Cortex of kidney (tissue), 1 donor: Measurements from ENCODE around the gene FAM229A.
"Not testable (repeated sequence)": the region's sequence is repeated elsewhere in the genome, so short reads cannot be mapped to it uniquely, and the experiment has no call there.

Experiments
- DNase-seq: peaks from one replicate; lab custom pipeline; 2025; lab: John Stamatoyannopoulos, UW

FAM229A gene

DNA sequence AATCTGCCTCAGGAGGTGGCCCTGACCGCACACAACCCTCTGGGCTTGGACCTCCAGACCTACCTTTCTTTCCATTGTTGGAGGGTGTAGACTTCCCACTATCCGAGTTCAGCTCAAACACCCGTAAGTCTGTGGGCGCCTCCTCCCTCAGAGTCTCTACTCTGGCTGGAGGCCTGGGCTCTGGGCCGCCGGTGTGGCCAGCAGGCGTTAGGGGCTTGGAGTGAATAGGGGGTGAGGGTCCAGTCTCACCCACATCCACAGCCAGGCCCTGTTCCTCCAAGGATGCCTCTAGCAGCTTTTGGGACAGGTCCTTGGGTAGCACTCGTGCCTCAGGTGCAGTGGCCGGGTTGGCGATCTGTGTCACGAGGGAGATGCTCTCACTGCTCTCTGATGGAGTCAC, 13.9 kb upstream of the FAM229A start:
- DNase-seq: no peak

DNA sequence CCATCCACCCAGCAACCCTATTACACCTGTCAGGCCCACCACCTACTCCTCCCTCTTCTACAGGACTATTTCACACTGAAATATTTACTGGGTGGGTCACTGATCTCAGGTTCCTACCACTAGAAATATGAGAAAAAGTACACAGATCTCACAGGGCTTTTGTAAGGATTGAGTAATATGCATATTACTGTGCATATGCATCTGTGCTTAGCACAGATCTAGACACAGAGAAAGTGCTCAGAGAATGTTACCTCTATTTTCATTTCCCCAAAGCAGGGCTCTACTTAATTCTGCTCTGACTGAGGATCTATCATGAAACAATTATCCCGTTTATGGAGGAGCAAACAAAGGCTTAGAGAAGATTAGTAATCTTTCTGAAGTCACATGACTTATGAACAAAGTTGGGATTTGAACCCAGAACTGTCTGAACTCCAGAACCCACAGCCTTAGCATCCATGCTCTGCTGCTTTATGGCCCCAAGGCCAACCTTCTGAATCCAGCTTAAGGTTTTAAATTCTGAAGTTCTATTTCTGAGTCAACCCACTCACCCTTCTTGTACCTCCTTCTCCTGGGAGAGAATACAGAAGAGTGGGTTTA, 11.8 kb upstream of the FAM229A start:
- DNase-seq: no peak

DNA sequence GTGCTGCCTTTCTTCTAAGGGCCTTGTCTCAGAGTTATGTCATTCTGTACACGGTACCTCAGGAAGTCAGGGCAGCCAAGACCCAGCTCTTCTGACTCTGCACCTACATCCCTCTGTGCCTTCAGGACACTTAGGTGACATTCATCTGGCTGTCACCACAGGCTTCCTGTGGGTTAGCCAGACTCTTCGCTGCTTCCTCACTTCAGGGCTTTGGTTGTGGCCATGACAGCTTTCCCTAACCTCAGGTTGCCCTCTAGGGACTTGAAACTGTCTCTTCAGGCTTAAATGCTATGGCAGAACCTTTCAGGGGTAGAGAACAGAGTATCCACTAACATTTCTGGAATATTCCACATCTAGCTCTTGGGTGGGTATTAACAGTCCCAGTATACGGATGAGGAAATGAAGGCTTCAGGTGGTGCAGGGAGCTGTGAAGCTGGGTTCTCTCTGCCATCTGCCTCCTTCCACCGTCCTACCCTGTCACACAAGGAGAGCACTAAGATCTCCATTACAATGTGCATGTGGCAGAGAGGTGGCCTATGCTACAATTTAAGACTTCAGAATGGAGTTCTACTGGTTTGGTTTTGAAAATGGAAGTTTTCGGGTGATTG, 10.0 kb upstream of the FAM229A start:
- DNase-seq: no peak

DNA sequence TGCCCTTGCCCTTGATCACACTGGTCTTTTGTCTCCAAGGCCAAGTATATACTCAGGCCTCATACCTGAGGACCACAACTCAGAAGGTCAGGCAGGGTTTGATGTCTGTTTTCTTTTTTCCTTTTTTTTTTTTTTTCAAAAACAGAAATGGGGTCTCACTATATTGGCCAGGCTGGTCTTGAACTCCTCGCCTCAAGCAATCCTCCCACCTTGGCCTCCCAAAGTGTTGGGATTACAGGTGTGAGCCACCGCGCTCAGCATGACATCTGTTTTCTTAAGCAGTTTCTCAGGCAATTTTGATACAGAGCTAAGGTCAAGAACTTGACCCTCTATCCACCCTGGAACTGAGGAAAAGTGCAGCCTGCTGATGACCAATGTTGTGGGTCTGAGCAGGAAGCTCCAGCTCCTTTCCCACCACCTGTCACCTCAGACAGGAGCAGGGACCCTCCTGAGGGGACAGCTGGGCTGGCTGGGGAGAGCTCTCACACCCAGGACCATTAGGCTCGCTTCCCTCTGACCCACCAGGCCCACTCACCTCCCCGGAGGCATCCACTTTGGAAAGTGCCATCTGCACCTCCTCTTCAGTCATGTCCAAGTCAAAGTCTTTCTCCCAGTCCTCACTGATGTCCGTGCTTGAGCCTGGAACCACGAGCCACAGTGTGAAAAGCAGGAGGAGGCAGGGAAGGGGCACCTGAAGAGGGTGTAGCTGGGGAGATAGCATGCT, 5.8 kb upstream of the FAM229A start:
- no peak for DNase-seq

DNA sequence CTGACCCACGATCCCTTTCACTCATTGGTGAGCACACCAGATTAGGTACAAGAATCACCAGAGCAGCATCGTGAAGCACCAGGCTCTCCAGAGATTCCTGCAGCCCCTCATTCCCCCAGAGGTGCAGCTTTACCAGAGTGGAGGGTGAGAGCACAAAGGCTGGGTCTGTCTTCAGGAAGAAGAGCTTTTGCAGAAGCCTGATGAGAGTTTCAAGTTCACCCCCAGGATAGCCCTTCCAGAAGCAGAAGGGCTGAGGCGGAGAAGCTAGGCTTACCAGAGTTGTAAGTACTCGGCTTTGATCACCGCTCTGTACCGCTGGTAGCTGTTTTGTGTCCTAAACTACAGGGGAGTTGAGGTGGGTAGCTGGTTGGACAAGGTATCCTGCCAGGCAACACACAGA, 3.2 kb upstream of the FAM229A start:
- no peak for DNase-seq

DNA sequence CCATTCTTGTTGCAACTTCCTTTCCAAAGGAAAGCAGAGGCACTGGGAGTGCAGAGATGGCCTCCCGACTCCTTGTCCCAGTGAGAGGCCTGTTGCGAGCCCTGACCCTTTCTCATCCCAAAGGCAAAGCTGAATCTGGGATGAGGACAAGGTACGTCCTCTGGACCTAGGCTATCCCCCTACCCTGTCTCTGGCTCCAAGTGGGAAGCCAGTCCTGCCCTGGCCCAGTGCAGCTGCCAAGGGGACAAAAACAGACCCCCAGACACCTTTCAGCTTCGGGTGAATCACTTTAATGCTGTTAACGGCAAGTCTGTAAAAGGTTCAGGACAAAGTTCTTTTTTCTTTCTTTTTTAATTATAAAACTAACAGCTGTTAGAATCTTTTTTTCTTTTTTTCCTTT, 2.6 kb upstream of the FAM229A start:
- no peak for DNase-seq

DNA sequence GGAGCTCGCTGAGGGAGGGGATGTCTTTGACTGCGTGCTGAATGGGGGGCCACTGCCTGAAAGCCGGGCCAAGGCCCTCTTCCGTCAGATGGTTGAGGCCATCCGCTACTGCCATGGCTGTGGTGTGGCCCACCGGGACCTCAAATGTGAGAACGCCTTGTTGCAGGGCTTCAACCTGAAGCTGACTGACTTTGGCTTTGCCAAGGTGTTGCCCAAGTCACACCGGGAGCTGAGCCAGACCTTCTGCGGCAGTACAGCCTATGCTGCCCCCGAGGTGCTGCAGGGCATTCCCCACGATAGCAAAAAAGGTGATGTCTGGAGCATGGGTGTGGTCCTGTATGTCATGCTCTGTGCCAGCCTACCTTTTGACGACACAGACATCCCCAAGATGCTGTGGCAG, 1.4 kb upstream of the FAM229A start:
- no peak for DNase-seq

DNA sequence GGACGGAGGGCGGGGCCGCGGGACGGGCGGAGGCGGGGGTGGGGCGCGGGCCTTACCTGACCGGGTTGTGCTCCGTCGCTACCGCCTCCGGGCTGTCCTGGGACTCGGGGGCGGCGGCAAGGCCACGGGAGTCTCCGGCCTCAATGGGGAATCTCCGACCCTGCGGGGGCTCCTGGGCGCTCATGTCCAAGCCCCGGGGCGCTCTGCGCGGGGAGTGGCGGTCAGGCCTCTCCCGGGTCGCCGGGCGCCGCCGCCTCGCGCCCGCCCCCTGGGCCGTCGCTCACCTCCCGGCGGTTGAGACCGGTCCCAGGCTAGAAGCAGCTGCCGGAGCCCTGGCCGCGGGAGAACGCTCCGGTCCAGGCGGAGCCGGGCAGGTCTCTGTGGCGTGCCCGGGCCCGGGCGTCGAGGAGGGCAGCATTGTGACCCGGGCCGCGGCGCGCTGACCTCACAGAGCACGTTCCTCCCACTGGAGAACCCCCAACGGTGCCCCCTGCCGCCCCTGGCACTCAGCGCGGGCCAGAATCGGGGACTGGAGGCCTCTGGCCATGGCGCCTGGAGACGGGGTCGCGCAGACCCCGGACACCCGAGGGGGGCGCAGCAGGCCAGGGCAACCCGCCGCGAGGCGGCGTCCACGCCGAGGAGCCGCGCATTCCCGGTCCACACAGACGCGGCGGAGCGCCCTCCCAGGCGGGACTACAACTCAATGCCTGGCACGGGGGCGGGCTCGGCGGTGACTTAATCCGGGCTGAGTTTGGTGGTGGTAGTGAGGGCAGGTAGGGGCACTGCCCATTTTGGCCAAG, 411 bp downstream of the FAM229A start:
- no peak for DNase-seq

DNA sequence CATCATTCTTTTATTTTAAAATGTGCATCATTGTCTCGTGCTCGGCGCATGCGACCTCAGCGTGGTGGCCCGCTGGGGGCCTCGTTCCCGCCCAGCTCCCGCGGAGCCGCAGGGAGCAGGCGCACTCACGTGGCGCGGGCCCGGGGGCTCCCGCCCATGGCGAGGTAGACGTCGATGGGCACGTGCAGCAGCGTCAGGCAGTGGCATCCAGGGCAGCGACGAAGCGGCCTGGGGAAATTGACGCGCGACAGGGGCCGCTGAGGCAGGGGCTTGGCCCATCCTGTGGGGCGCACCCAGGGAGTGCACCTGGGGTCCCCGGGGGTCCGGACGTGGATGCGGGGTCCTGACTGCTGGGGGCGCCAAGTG, 994 bp downstream of the FAM229A start:
- no peak for DNase-seq

DNA sequence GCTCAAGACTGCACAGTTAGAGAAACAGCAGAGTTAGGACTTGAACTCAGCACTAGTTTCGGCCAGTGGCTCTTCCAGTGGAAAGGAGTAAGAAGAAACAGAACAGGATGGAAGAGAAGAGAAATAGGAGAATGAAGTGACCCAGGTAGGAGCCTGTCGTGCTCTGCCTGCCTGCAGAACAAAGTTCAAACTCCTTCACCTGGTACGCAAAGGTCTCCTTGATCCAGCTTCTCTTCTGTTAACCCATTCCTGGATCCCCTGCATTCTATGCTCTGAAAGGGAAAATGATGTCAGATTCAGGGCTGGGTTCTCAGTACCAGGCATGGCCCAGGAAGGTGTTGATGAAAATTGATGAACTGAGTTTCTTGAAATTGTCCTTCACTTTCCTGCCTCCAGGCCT, 3.9 kb downstream of the FAM229A start:
- no peak for DNase-seq

DNA sequence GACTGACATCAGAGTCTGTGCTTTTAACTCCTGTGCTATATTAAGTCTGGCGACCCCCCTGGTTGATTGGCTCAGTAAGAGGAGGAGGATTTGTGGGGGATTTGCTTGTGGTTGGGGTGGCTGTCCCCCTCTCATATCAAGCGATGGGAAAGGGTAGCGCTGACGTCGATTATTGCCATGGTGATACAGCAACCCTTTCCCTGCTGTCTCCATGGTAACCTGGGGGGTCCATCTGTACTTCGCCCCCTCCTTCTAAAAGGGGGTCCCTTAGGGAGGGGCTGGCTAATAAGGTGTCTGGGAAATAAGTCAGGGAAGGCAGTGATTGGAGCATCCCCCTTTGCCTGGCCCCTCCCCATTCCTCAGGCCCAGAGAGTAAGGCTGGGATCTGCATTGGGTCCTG, 4.7 kb downstream of the FAM229A start:
- no peak for DNase-seq

DNA sequence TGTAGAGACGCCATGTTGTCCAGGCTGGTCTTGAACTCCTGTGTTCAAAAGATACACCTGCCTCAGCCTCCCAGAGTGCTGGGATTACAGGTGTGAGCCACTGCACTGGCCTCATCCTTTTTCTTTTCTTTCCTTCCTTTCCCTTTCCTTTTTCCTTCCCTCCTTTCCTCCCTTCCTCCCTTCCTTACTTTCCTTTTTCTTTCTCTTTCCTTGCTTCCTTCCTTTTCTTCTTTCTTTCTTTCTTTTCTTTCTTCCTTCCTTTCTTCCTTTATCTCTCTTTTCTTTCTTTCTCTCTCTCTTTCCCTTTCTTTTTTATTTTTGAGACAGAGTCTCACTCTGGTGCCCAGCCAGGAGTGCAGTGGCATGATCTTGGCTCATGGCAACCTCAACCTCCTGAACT, 5.8 kb downstream of the FAM229A start:
- no peak for DNase-seq

DNA sequence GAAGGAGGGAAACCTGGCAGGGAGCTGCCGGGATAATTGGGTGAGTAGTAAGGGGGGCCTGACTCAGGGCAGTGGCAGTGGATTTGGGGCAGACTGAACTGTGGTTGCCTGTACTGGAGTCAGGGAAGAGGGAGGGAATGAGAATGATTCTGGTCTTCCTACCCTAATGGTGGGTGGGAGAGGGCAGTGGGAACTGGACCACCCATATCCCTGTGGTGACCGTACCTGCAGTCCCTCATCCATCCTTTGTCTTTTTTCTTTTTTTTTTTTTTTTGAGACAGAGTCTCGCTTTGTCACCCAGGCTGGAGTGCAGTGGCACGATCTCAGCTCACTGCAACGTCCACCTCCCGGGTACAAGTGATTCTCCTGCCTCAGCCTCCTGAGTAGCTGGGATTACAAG, 6.5 kb downstream of the FAM229A start:
- DNase-seq: not testable (repeated sequence)

DNA sequence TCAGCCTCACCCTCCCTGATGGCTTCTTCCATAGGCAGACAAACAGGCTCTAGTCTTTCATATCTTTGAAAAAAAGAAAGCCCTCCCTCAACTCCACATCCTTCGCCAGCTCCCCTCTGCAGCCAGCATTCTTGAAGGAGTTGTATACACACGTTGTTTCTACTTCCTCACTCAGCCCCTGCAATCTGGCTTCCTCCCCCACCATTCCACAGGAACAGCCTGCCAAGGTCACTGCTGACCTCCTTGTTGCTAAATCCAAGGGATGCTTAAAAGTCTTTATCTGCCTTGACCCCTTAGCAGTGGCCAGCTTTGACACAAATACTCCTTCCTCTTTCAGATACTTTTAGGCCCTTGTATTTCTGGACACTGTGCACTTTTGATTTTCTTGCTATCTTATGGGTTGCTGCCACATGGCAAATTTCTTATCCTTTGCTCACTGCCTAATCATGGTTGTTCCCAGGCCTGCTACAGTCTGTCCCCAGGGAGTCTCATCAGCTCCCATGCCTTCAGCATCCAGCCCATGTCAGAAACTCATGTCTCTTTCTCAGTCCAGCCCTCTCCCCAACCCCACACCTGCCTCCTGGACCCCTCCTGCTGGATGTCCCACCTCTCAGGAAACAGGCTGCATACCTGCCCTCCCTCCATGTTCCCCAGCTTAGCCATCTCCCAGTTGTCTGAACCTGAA, 8.3 kb downstream of the FAM229A start:
- DNase-seq: no peak

DNA sequence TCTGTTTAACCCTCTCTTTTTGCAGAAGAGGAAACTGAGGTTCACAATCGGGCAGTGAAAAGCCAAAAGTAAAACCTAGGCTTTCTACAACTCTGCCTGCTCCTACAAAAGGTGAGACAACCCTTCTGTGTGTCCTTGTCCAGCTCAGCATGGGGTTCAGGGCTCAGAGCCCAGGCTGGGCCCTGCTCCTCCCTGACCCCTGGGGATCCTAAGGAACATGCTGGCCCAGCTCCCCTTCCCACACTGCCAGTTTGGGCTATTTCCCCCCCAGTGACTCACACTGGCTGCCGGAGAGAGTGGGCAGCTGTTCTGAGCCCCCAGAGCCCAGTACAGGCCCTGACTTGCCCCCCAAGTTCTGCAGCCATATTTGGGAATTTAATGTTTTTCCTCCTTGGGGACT, 8.9 kb downstream of the FAM229A start:
- no peak for DNase-seq

DNA sequence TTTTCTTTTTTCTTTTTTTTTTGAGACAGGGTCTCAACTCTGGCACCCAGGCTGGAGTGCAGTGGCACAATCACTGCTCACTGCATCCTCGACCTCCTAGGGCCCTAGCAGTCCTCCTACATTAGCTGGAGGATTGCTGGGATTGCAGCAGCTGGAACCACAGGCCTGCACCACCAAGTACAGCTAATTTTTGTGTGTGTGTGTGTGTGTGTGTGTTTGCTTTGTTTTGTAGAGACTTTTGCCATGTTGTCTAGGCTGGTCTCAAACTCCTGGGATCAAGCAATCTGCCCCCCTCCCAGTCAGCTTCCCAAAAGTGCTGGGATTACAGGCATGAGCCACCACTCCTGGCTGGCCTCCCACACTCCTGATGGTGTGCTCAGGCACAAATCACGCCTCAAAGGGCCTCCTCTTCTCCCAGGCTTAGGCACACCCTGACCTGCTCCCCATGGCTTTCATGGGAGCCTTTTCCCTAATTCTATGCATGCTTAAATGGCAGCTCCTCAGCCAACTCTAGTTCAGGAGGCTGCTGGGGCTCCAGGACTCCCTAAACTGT, 9.4 kb downstream of the FAM229A start:
- DNase-seq: no peak

DNA sequence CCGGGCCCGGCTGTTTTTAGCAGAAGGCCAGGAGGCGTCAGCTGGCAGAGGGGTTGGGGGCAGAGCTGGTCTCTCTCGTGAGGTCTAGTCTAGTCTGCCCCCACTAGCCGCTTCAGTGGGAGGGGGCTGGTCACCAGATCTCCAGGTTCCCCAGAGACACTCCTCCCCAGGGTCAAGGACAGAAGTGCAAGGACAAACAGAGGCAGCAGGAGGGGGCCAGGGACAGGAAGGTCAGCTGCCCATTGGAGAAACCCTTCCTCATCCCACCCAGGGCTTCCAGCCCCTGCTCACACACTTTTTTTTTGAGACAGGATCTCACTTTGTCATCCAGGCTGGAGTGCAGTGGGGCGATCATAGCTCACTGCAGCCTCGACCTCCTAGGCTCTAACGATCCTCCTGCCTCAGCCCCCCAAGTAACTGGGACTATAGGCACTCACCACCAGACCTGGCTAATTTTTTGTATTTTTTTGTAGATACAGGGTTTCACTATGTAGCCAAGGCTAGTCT, 10.0 kb downstream of the FAM229A start:
- no peak for DNase-seq

DNA sequence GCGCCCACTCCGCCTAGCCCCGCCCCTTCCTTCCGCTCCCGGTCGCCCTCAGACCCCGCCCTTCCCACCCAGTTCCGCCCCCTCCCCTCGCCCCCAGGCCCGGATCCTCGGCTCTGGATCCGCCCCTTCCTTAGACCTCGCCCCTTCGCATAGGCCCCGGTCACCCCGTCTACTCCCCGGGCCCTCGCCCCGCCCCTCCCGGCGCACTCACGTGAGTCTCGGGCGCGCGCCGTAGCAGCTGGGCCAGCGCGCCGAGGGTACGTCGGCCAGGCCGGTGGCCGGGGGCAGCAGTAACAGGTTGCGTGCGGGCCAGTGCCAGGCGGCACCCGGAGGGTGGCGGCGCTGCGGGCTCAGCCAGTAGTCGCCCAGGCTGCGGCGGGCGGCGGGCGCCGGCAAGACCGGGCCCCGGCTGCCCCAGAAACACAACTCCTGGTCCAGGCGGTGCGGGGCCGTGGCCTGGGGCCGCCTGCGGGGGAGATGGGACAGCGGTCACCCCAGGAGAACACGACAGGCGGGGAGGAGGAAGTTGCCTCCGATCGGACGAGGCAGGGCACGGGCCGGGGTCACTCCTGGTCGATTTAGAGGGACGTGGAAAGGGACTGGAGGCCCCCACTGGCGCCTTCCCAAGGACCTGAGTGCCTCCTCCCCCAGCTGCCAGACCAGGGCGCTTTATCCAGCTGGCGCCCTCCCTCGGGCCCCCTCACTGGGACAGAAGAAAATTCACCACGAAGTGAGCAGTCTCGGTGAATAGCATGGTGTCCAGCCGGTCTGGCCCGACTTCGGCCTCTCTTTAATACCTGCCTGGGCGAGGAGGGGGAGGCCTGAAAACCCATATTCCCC, 10.7 kb downstream of the FAM229A start:
- DNase-seq: no peak

DNA sequence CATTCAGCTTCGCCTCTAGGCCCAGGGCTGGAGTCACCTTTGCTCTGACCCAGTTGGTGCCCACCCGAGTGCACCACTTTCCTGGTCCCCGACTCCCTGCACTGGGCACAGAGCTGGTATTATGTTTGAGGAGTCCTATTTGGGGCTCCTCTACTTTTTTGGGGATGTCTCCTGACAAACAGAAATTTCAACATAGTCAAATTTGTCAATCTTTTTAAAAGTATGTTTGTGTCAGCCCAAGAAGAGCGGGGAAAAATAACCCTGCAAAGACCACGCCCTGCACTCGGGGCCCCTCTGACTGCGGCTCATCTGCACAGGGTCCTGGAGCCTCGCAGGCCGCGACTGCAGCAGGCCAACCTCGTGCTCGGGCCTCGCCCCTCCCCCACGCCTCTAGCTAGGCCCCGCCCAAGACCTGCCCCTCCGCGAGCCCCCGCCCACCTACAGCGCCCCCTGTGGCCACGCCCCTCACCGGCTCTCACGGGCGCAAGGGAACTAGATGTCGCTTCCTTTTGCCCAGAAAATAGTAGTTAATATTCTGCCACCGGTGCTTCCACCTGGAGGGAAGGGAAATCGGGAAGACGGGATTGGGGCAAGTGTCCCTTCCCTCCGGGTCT, 11.4 kb downstream of the FAM229A start:
- DNase-seq: no peak

DNA sequence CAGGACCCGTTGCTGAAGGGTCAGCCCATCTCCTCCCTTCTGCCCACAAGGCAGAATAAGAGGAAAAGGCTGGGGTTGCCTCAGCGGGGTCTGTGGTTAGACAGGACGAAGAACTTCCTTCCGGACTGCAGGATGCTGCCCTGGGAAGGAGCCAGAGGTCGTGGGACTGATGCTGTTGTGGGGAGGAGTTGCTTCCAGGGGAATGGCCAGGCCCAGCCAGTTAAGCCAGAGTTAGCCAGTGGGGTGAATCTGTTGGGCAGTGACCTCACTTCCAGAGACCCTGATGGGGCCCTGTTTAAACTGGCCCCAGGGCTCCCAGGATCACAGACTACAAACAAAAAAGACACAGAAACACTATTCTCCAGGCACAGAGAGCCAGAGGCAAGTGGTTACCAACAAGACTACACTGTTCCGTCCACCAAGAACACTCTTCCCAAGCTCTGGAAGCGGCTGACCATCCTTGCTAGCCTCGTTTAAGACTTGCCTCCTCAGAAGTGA, 13.0 kb downstream of the FAM229A start:
- DNase-seq: no peak
